SKM-1 (cell line): ENCODE data around the gene DDX31.

Experiments used
- DNase-seq: peaks from one replicate; lab custom pipeline; 2025; ENCODE audit not compliant: unreplicated experiment; lab: John Stamatoyannopoulos, UW

Gene DDX31

DNA sequence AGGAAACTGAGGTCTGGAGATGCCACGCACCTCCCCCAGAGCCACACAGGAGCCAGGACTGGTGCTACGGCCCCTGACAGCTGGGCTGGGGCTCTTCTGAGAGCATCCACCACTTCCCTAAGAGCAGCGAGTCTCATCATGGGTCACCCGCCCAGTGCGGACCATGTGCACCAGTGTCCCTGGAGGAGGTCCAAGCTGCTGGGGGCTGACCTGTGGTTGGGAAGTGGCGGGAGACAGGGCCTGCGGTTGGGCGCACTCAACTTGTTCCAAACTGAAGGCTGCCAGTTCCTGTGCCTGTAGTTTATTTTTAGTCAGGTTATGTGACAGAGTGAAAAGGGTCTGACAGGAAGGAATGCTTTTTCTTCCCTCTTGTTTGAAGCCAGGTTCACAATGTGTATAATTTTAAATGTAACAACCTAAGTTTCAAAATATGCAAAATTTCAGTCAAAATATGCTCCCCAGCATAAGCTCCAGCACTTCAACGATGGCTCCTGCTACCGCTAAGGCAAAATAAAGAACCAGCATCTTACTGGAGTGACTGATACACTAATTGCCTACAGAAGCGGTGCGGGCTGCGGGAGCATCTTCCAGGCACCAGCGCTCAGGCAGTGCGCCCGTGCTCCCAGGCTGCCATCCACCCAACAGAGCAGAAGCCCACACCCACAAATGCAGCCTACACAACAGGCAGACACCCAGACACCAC, 72.6 kb downstream of the DDX31 start:
- DNase-seq, result no peak

DNA sequence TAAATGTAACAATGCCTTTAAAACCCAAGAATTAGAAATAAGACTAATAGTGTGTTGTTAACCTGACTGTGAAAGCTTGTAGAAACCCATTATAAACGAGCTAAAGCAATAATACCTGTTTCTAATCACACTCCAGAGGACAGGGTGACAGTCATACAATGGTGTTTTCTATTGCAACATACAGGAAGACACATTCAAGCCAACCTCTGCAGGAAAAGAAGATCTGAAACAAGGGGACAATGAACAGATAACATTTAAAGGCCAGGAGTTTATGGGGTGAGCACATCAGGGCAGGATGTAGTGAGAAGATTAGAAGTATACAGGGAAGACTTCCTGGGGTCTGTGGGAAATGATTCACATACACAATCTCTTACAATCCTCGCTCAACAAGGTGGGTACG, 73.6 kb downstream of the DDX31 start:
- no peak for DNase-seq

DNA sequence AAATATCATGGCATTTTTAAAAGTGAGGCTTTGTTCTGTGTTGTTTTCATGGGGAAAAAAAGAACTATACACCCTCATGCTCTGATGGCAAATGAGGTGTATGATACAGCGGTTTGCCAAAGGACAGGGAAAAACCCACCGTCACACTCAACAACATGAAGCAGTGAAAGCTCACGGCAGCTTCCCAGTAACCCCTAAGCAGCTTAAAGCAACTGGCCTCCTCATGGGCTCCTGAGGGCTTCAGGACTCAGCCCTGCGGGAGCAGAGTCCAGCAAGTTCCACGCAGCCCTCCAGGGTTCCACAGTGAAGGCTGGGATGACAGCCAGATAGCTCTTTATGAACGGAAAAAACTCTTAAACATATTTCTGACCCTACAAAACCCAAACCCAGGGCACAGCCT, 74.5 kb downstream of the DDX31 start:
- no peak for DNase-seq

DNA sequence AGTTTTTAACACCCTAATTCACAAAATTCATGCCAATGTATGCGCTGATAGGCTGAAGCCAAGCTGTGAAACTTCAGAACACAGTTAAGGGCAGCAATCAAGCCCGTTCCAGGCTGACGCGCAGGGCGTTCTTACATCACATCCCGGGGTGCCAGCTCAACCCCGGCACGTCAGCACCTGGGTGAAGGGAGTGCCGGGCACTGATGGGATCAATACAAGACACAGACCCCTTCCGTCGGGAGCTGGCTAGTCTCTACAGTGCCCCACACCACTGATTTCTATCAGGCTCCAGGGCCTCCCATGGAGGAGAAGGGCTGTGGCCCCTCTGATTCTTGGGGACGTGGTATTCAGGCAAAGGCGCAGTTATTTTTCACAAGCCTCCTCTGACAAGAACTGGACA, 75.4 kb downstream of the DDX31 start:
- no peak for DNase-seq

DNA sequence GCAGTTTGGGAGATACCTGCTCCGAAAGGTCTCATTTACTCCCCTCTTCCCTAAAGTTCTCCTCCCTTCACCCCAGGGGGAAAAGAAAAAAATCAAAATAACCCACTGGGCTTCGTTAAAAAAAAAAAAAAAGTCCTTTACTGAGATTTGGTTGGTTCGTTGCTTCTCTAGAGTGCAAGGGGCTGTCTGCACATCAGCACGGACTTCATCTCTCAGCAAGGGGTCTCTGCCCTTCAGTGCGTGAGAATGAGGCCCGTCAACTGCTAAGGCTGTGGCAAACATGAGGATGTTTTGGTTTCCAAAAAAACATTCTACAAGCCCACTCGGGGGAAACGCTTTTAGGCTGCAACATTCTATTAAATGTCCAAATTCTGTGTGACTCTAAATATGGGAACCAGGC, 77.3 kb downstream of the DDX31 start:
- DNase-seq, result no peak

DNA sequence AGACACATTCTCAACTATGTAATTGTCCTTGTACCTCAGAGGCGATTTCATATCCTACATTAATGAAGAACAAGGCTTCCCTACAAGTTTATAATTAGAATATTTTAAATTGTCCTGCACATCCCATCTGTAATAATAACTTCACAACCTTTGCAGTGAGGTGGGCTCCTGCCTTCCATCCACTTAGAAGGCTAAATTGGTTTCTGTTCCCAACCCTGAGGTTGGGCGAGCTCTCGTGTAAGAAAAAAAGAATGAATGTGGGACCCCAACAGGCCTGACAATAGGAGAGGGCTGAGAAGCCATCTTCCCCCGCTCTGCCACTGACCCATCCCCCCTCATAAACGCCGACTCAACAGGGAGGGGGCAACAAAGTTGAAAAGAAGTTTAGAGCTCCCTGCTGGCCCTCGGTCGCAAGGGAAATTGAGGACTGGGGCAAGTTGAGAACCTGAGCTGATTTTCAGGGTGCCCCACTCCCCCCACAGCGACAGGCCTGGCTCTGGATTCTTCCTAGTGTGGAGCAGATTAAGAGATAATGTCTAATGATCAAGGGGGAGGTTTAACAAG, 78.0 kb downstream of the DDX31 start:
- DNase-seq, result no peak

DNA sequence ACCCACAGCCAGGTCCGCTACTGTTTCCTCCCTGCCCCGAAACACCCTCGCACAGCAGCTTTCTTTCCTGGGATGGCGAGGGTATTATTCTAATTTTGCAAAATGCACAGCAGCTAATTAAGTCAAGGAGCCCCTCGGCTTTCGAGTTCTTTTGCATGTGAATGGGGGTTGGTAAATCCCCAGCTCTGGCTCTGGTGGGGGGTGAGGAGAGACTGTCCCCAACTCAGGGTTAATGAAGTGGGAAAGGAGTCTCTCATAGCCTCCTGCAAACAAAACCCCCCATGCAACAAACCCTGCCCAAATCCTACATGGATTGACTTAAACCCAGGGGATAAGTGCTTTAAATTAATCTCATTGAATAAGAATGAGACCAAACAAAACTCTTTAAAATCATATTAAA, 78.5 kb downstream of the DDX31 start:
- no peak for DNase-seq

DNA sequence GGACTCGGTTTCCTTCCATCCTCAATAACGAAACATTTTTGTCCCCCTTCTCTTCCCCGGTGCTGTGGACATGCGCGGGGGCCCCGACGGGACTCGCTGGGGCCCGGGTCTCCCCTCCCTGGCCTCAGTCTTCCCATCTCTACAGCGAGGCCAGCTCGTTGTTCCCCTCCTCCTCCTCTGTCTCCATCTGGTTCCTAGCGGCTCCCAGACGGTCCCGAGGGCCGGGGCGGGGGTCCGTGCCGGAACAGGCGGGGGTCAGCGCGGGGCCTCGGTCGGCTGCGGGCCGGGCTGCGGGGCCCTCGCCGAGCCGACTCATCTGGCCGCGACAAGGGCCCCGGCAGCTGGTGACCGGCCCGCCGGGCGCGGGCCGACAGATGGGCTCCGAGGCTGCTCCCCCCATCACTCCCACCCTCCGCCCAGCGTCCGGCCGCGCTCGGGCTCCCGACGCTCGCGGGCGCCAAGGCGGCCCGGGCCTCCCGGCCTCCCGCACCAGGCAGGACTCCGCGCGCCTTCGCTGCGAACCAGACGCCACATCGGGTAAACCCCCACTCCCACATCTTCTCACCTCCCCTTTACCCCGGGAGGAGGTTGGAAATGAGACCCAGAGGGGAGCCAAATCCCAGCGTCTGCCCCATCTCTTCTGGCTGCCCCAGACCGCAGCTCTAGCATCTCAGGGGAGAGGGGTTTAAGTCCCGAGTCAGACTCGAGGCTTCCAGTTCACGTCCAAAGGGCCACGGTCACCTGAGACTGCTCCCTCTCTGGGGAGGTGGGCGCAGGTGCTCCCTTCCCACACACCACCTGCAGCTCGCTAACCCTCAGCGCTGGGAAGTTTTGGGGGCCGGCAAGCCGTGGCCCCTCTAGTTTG, 79.2 kb downstream of the DDX31 start:
- no peak for DNase-seq

DNA sequence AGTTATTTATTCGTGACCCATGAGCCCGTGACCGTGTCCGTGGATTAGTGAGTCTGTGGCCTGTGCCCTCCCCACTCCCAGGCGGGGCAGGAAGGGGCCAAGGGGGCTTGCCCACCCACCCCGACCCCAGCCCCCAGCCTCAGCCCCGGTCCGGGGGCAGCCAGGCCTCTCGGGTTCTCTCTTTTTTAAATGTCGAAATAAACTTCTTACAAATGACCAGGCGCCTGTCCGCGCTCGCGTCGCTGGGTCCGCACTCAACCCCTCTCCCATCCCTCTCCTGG, 79.8 kb downstream of the DDX31 start:
- no peak for DNase-seq

DNA sequence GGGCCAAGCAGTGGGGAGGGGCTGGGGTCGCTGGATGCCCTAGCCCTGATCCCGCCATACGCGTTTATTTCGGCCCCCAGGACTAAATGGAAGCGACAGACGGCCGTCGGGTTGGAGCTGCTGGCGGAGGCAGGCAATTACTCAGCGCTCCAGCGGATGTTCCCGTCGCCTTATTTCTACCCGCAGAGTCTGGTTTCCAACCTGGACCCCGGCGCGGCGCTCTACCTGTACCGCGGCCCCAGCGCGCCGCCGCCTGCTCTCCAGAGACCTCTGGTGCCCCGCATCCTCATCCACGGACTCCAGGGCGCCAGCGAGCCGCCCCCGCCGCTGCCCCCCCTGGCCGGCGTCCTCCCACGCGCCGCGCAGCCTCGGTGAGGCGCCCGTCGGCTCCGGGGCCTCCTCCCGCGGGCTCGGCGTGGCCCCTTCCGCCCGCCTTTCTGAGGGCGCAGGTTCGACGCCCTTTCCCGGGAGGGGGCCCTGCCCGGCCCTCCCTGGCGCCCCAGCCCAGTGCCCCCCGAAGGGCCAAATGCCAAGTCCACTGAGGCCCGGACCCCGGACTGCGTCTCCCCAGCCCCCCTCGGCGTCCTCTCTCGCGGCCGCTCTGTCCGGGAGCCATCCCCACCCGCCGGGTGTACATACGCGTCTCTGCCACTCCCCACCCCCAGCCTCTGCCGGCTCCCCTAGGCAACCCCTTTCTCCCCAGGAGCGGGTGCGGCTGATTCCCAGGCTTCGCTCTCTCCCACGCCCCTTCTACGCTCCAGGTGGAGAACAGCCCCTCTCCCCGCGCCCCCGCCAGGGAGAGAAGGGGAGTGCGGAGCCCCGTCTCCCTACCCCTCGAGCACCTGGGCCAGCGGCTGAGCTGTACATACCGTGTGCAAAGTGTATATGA, 80.4 kb downstream of the DDX31 start:
- DNase-seq, result no peak

DNA sequence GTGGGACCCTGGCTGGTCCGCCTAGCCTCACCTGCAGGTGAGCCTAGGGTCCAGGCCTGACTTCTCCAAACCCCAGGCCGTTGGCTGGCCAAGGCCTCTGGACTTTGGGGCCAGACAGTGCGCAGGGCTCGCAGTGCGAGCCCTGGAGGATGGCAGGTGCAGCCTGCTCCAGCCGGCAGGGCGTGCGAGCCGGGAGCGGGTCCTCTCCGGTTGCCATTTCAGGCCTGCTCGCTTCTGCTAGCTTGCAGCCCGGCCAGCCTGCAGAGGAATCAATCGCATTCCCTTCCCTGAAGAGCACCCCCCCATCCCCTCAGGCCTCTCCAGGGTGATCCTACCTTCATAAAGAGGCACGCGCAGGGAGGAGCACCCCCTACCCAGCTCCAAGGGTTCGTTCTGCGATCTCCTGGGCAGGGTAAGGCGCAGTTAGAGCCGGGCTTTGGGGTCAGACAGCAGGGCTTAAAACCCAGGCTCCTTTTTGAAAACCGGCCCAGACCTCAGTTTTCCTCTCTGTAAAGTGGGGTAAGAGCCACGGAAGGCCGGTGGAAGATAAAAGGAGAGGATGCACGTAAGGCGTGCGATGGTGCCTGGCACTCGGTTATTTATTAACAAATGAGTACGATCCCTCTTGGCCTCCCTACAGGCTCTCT, 81.2 kb downstream of the DDX31 start:
- DNase-seq, result no peak

DNA sequence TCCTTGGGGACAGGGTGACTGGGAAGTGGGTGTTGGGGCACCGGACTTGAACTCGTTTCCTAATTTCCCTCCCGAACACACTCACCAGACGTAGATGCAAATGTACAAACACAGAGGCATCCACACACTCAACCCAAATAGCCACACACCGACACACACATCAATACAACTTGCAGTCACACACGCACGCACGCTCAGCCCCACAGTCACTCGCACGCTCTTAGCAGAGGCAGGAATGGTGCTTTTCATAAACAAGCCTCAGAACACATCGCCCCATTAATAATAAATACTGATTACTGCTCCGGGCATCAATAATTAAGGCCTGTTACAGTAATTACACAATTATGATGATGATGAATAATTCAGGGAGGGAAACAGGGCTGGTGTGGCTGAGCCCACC, 81.7 kb downstream of the DDX31 start:
- no peak for DNase-seq

DNA sequence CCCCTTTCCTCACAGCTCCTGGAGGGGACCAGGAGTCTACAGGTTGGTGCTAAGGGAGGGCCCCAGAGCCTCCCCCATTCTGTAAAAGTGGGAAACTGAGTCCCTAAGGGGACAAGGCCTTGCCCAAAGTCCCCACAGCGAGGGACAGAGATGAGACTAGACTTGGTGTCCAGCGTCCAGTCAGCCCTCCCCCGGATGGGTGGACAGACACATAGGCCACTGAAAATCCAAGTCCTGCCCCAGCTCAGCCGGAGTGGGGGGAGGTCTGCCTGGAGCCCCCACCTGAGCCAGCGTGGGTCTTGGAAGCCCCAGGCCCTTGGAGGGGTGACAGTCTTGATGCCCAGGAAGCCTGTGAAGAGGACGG, 82.2 kb downstream of the DDX31 start:
- DNase-seq, result no peak

DNA sequence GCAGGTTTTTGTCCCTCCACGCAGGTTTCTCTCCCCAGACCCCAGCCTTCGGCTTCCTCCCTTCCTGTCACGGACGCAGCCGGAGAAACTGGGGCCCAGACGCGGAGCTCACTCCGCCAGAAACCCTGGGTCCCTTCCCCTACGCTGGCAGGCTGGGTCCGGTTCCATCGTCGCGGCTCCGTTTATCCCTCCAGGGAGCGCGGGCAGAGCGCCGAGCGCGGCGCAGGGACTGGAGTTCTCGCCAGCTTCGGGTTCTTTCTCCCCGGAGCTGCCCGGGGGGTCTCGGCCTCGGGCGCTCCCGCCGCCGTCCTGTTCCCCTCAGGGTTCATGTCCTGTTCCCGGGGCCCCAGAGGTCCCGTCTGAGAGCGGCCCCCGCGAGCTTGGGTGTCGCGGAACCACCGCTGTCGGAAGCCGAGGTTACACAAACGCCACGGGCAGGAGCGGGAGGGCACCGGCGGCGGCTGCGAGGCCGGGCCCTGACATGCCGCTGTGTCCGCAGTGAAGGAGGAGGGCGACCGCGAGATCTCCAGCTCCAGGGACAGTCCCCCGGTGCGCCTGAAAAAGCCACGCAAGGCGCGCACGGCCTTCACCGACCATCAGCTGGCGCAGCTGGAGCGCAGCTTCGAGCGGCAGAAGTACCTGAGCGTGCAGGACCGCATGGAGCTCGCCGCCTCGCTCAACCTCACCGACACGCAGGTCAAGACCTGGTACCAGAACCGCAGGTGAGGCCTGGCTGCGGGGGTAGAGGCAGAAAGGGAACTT, 82.8 kb downstream of the DDX31 start:
- no peak for DNase-seq

DNA sequence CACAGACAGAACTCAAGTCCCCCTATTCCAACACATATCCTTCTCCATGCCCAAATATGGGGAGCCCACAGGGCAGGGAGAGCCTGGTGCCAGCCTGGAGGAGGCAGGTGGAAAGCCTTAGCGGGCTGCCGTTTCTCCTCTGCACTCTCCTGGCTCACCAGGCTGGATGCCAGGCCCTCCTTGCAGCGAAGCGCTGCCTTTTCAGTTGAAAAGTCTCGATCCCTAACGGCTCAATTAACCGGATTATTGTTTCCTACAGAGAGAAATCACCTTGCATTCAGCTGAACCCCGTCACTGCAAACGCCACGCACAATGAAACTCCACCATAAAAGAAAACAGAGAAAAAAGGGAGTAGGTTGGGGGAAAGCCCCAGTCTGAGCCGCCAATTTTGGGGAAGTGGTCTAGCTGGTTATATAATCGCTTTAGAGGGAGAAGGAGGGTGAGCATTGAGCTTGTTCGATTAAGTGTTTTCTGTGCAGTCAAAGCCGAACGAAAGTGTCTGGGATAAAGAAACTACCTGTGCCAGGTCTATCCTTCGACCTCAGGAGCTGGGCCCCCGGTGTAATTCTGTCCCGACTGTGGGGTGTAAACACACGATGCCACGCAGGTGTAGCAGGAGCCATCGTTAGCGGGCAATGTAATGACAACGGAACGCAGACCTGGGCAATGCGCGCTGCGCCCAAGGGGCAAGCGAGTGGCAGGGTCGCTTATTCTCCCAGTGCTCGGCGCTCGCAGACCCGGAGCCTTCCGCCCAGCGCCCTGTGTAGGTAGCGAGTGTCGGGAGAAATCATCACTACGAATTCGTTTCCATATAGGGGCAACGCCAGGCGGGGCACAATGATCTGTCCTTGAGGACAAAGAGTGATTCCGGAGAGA, 83.6 kb downstream of the DDX31 start:
- DNase-seq, result no peak

DNA sequence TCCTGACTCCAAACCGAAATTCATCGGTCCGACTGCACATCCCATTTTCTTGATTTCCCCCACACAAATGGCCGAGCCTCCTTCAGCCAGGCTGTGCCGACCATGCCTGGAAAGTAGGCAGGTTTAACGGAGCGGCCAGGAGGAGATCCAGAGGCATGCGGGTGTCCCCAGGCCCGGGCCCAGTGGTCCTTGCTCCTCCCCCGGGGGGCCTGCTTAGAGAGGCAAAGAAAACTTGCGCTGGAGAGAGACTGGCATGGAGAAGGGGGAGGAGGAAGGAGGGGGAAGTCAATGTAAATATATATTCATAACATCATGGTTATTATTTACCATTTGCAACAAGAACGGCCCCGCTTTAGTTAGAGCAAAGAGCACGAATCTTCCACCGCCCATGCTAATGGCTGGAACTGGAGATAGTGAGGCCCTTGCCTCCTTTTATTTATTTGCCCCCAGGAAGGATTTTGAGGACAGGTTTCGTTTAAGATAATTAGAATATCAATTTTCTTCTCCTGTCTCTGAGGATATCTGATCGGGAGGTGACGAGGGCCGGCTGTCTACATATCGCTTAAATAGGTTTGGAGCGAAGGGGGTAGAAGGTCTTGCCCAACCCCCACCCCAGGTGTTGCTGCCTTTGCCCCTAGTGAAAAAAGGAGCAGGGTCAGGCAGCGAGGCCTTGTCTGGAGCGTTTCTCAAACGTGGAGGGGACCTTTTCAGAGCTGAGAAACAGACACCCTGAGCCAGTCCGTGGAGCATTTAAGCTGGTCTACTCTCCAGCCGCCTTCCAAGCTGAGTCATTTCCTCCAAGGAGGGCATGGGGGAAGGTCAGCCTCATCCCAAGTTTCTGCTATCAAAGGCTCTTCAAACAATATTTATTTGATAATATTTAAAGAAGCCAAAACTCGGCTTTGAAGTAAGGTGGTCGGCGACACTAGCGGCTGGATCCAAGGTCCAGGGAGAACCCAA, 84.9 kb downstream of the DDX31 start:
- DNase-seq, result no peak

DNA sequence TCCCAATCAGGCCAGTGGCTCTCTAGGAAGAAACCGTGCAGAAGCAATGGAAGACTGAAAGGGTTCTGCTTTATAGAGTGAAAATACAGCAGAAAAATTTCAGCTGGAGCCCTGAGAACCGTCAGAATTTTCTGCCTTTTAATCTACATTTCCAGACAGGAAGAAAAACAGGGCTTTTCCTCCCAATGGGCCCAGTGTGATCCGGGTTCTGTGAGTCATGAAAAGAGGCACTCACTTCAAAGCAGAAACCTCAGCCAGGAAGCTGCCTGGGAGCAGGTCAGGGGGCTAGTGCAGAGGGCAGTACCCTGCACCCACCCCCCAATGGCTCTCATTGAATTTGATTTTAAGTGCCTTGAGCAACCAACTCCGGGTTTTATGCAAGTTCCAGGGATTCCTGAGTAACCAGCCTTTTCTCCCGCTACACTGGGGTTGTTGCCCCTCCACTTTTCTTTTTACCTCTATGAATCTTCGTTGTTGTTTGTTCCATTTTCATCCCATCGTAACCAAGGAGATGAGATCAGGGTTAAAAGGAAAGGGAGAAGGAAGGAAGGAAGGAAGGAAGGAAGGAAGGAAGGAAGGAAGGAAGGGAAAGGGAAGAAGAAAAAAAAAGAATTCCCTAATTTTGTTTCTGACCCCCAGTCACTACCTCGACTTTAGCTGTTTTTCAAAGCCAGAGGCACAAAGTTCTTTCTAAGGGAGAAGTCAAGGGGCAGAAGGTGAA, 86.0 kb downstream of the DDX31 start:
- DNase-seq, result no peak
